AG04449 (cell line): ENCODE results near the gene SLC12A4.

Experiments
- CTCF ChIA-PET: fragments of 350-600 bp; formaldehyde crosslinking; extraction: SDS; loops from one replicate; lab custom pipeline; 2021; ENCODE audit warnings: antibody characterized with exemption; lab: Yijun Ruan, JAX
- POLR2A ChIA-PET: fragments of 400-600, 350-600 bp; formaldehyde crosslinking; extraction: SDS; loops from one replicate; lab custom pipeline; 2020; ENCODE audit warnings: antibody characterized with exemption, inconsistent platforms; lab: Yijun Ruan, JAX
- DNase-seq: peaks from one replicate; pipeline ENCODE4 v3.0.0-alpha.2; 2010; ENCODE audit warnings: low read depth, low spot score
- H3K4me3 ChIP-seq: 2 replicates; pipeline ENCODE4 v1.5.1; 2011; ENCODE audit warnings: low read depth, mild to moderate bottlenecking, control low read depth, low read length
- CTCF ChIP-seq: IDR thresholded peaks from one replicate; pipeline ENCODE4 v1.5.1; 2011; ENCODE audit warnings: mild to moderate bottlenecking, moderate library complexity, low read length, control low read depth, inconsistent platforms; ENCODE audit not compliant: insufficient read depth; ENCODE audit errors: missing control alignments

The SLC12A4 gene

GRCh38 chr16:67922740-67923139 is 45.7 kb downstream of the SLC12A4 start:
- no peak for TF ChIP-seq CTCF
- DNase-seq, result no peak
- H3K4me3 ChIP-seq, result no peak overlapping the region
- ChIA-PET CTCF (interaction anchor here (0.8 to 16.7 kb wide), 7 partner anchors 8 to 250 kb away, joined by 3 to 227 read pairs (median 3); no protein-coding TSS in a partner anchor), POLR2A (interaction anchor here (2.8 kb wide), 1 partner anchor 12 kb away, joined by 9 read pairs; no protein-coding TSS in a partner anchor)

GRCh38 chr16:67922221-67922620 is 46.2 kb downstream of the SLC12A4 start:
- H3K4me3 ChIP-seq, result no peak overlapping the region
- CTCF ChIA-PET, result interaction anchor here (1.0 to 16.7 kb wide), 5 partner anchors 38 to 250 kb away, joined by 3 to 227 read pairs (median 3); no protein-coding TSS in a partner anchor
- TF ChIP-seq CTCF, result no peak
- DNase-seq, result no peak
- POLR2A ChIA-PET, result no interaction called here

- ChIA-PET CTCF (interaction anchor here (1.0 to 2.9 kb wide), 10 partner anchors 9 to 399 kb away, joined by 3 to 14 read pairs (median 5); partner anchors contain the start of genes NRN1L and PSMB10), POLR2A (no interaction called here)
- no peak for DNase-seq
- TF ChIP-seq CTCF, result no peak
- H3K4me3 ChIP-seq, result no peak overlapping the region
Measured at GRCh38 chr16:67919622-67920221, 48.7 kb downstream of the SLC12A4 start.

- CTCF ChIA-PET, result interaction anchor here (0.9 to 2.9 kb wide), 7 partner anchors 10 to 103 kb away, joined by 3 to 14 read pairs (median 7); partner anchors contain the start of gene NRN1L
- no peak overlapping the region; the same call in 1 of the 2 replicates for H3K4me3 ChIP-seq
- peak; percentile 44 for DNase-seq
- POLR2A ChIA-PET, result interaction anchor here (1.2 kb wide), 1 partner anchor 18 kb away, joined by 6 read pairs; no protein-coding TSS in a partner anchor
- no peak for TF ChIP-seq CTCF
Measured at GRCh38 chr16:67917852-67918236, 50.6 kb downstream of the SLC12A4 start.

GRCh38 chr16:67917140-67917851 is 51.1 kb downstream of the SLC12A4 start:
- no peak for TF ChIP-seq CTCF
- ChIA-PET POLR2A (interaction anchor here (1.2 kb wide), 1 partner anchor 18 kb away, joined by 6 read pairs; no protein-coding TSS in a partner anchor), CTCF (interaction anchor here (0.9 to 2.9 kb wide), 7 partner anchors 10 to 101 kb away, joined by 3 to 14 read pairs (median 6); partner anchors contain the start of gene NRN1L)
- no peak overlapping the region for H3K4me3 ChIP-seq
- DNase-seq, result no peak
